GM12865 (cell line): ENCODE data around the gene FOXC2.

ENCODE experiments used
- DNase-seq: peaks from one replicate; pipeline ENCODE4 v3.0.0; 2010; ENCODE audit warnings: low read depth
- H3K4me3 ChIP-seq: 2 replicates; pipeline ENCODE4 v1.5.1; 2011; ENCODE audit warnings: mild to moderate bottlenecking, low read depth, low read length, control low read depth
- CTCF ChIP-seq: IDR thresholded peaks from 2 replicates; pipeline ENCODE4 v1.5.1; 2011; ENCODE audit warnings: low read length, control low read depth, low read depth, inconsistent platforms; ENCODE audit not compliant: insufficient read depth; ENCODE audit errors: missing control alignments

The FOXC2 gene

GRCh38 chr16:86521236-86522197 is 45.1 kb upstream of the FOXC2 start:
- no peak for TF ChIP-seq CTCF
- no peak for DNase-seq
- H3K4me3 ChIP-seq = no peak overlapping the region

GRCh38 chr16:86522634-86523033 is 44.0 kb upstream of the FOXC2 start:
- no peak for TF ChIP-seq CTCF
- DNase-seq = no peak
- H3K4me3 ChIP-seq = no peak overlapping the region

GRCh38 chr16:86523166-86523740 is 43.4 kb upstream of the FOXC2 start:
- no peak for TF ChIP-seq CTCF
- no peak overlapping the region for H3K4me3 ChIP-seq
- no peak for DNase-seq

GRCh38 chr16:86524029-86524428 is 42.6 kb upstream of the FOXC2 start:
- TF ChIP-seq CTCF = no peak
- no peak overlapping the region for H3K4me3 ChIP-seq
- no peak for DNase-seq

- no peak overlapping the region for H3K4me3 ChIP-seq
- no peak for DNase-seq
- no peak for TF ChIP-seq CTCF
Measured at GRCh38 chr16:86525696-86526095, 40.9 kb upstream of the FOXC2 start.

- no peak for TF ChIP-seq CTCF
Measured at GRCh38 chr16:86527366-86527765, 39.3 kb upstream of the FOXC2 start.

More at GRCh38 chr16:86527366-86527765, 39.3 kb upstream of the FOXC2 start:
- no peak overlapping the region for H3K4me3 ChIP-seq
- no peak for DNase-seq
